Stimulated activated naive CD4-positive, alpha-beta T cell (primary cell): ENCODE data around the gene PCSK7.
"Not testable (repeated sequence)": the region's sequence is repeated elsewhere in the genome, so short reads cannot be mapped to it uniquely, and the experiment has no call there.

Experiments used
- DNase-seq, 6 experiments: peaks; one replicate each; lab custom pipeline; 2025; lab: John Stamatoyannopoulos, UW

The PCSK7 gene

DNA sequence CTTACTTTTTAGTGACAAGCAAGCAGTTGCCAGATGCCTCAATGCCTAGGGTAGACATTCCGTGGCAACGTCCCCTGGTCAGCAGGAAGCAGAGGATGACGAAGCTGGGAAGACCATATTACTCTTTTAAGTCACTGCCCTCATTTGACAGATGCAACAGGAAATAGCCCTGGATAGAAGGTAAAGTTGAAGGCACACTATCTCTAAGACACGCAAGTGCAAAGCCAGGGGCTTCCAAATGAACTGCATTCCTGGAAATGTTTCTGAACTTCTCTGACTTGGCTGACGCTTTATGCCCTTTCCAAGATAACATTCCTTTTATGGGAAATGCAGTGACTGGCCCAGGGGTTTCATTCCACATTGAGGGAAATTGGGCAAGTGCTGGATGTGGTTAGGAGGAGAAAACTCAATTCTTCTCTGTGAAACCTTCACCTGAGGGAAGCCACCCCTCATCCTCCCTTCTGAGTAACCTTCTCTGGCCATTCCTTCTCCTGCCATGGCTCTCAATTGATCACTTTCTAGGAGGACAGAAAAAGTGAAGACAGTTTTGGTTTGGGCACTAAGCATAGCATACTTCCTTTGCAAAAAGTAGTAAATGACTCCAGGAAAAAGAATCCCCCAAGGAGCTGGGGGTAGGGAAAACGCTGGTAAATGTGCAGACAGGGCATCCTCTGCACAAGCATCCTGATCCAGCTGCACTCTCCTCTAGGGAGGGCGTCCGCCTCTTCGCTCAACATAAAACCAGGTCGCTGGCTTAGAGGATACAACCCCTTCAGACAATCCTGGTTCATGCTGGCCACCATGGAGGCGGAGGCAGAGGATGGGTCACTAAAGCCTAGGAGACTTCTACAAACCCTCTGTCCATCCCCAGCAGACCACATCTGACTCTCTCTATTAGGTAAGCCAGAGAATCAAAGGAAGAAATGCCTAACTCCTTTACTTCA, 14.5 kb downstream of the PCSK7 start:
- DNase-seq, result no peak

DNA sequence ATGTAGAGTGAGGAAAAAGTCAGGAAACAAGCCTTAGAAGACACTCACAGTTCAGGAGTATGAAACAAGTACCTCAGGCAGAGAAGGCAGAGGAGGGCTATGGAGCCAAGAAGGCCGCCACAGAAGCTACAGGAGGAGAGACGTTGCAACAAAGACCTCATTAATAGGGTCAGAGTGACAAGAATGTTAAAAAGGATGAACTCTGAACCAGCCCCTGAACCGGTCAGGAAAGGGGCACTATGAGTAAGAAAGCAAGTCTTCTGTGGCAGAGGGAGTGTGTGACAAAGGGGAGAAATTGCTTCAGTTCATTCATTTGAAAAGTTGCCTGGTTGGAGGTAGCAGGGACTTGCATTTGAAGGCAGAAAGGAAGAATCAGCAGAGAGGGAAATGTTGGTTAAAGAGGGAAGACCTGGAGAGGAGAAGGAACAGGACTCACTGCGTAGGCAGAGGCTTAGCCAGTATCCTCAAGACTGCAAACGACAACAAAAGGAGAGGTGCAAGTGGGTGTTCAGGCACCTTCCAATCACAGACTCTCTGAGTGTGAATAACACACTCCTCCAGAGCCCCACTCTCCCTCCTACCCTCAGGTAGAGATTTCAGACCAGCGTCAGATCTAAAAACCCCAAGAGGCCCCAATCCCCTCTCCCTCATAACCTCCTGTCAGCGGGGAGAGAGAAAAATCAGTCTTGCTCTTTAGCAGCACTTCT, 17.3 kb downstream of the PCSK7 start:
- no peak for DNase-seq

DNA sequence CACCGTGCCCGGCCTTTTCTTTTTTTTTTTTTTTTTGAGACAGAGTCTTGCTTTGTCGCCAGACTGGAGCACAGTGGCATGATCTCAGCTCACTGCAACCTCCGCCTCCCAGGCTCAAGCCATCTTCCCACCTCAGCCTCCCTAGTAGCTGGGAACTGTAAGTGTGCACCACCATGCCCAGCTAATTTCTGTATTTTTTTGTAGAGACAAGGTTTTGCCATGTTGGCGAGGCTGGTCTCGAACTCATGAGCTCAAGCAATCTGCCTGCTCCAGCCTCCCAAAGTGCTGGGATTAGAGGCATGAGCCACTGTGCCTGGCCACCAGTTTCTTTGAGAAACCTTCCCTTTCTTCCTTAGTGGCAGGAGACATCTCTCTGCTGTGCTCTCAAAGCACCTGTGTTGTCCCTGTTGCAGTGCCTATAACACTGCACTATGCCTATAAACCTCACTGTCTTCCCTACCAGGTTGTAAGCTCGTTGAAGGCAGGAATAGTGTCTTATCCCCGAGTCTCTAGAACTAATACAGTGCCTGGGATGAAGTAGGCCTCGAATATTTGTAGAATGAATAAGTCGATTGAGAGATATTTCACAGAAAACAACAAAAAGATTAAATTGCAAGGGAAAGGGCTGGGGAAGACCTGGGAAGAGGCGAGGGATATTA, 19.0 kb downstream of the PCSK7 start:
- DNase-seq, result no peak

DNA sequence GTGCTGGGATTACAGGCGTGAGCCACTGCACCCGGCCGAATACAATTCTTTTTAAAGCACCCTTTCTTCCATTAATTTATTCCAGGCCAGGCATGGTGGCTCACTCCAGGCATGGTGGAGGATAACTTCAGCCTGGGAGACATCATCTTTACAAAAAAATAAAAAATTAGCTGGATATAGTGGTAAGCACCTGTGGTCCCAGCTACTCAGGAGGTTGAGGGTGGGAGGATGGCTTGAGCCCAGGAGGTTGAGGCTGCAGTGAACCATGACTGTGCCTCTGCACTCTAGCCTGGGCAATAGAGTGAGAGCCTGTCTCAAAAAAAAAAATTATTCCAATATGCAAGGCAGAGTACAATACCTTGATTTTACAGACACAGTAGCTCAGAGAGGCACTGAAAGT, 21.3 kb downstream of the PCSK7 start:
- no peak for DNase-seq

DNA sequence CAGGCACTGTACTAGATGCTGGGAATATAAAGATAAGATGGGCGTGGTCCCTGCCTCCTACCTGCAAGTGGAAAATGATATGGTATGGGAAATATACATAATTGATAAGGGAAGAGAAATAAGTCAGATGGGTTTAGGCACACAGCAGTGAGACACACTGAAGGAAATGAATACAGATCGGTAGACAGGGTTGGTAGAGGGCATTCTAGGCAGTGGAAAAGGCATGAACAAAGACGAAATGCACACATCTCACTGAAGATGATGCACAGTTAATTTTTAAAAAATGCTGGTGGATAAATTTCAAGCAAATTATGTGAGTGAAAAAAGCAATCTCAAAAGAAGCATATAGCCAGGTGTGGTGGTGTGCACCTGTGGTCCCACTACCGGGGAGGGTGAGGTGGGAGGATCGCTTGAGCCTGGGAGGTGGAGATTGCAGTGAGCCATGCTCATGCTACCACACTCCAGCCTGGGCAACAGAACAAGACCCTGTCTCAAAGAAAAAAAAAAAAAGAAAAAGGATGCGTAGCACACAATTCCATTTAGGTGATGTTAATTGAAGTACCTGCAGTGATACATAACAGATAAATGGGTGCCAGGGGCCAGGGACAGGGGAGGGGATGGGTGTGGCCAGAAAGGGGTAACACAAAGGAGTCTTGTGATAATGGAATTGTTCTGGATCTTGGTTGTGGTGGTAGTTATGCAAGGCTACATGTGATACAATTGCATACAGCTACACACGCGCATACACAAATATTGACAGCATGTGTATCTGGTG, 22.3 kb downstream of the PCSK7 start:
- not testable (repeated sequence) for DNase-seq

DNA sequence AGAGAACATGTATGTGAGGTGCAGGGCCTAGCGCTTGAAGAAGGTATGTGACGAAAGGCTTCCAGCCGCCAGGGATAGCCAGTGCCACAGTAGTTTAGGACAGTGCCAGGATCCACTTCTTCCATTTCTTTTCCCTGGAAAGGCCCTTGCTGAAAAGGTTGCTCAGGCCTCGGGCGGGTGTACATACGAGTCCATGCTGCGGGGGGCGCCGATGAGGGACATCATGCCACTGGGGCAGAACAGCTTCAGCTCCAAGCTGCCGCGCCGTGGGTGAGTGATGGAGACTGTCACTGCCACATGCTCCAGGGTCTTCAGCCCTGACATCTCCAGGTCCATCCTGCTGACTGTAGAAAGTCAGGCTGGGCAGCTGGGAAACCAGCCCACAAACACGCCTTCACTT, 23.2 kb downstream of the PCSK7 start:
- DNase-seq, result not testable (repeated sequence)

DNA sequence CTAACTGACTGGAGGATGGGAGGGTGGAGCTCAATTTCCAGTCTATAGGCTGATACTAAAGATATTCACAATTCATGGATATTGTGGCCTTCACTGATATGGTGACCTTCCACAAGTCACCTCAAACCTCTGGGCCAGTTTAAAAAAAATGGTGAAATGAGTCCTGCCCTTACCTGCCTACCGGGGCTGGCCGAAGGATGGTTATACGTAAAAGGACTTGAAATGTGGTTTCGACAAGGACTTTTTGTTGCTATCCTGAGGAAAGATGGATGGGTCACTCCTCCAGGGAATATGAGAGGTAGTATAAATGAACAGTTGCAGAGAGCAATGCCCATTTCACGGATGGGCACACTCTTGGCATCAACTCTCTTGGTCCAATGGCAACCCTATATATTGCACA, 24.4 kb downstream of the PCSK7 start:
- DNase-seq, result not testable (repeated sequence)

DNA sequence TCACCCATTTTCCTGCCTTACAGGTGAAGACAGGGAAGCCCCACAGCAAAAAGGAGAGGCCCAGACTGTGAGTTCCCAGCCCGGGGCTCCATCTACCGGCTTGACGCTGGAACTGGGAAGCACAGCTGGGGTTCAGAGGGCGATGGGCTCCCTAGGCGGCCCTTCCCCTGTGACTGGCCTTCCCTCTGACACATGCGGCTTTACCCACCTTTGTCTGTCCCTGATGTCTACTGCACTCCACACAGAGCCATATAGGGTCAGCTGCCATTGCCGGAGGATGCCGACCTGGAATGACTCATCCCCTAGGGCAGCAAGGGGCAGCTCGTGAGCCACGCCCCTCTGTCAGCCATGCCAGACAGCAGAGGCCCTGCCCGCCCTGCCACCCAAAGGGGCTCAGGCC, 25.0 kb downstream of the PCSK7 start:
- not testable (repeated sequence) for DNase-seq

DNA sequence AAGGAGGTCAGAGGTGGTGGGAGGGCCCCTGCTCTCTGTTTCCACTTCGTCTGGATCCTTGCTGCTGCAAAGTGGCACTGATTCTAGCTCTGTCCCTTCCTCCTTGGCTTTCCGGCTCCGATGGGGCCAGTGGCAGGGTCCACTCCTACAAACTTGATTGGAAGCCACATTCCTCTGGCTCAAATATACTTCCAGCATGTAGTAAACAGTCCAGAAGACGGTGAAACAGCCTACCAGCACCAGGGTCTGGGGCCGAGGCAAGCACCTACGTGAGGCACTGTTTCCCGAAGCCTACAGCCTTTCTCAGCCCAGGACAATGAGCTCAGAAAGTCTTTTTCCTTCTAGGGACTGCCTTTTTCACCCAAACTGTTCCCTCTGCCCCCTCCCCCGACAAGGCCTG, 25.8 kb downstream of the PCSK7 start:
- DNase-seq, result not testable (repeated sequence)

DNA sequence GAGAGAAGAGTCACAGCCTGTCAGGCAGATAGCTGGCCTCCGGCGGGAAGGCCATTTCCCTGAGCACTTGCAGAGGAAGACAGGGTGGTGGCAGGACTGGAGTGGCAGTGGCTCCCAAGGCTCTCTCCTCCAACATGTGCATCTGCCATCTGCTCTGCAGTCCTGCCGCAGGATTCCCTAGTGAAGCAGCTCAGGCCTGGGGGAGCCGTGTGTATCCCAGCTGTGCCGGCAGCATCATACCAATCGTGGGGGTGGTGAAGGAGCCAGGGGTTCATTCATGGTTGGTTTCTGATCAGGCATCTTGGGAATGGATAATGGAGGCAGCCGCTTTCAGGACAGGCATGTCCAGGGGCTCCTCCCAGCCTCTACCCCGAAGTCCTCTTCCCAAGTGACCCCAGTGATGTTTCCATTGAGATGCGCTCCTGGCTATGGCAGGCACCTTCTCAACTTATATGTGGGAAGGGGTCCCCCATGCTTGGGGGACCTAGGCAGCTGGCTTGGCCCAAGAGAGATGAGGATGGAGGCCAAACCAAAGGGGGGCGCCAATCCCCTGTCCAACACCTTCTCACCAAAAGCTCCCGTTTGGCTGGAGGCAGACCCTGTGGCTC, 26.6 kb downstream of the PCSK7 start:
- DNase-seq, result no peak

DNA sequence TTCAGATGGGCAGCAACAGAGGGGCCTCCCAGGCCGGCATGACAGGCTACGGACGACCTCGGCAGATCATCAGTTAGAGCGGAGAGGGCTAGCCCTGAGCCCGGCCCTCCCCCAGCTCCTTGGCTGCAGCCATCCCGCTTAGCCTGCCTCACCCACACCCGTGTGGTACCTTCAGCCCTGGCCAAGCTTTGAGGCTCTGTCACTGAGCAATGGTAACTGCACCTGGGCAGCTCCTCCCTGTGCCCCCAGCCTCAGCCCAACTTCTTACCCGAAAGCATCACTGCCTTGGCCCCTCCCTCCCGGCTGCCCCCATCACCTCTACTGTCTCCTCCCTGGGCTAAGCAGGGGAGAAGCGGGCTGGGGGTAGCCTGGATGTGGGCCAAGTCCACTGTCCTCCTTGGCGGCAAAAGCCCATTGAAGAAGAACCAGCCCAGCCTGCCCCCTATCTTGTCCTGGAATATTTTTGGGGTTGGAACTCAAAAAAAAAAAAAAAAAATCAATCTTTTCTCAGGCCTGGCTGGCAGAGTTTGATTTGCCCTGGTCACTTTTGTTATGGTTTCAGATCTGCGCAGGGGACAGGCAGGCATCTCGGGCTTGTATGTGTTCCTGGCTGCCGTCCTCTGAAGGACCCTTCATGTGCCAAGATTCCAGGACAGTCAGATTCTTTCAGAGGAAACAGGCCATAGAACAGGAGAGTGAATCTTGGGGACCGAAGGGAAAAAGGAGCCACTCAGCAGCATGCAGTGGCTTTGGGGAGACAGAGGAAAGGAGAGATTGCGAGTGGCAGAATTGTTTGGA, 27.4 kb downstream of the PCSK7 start:
- no peak for DNase-seq

DNA sequence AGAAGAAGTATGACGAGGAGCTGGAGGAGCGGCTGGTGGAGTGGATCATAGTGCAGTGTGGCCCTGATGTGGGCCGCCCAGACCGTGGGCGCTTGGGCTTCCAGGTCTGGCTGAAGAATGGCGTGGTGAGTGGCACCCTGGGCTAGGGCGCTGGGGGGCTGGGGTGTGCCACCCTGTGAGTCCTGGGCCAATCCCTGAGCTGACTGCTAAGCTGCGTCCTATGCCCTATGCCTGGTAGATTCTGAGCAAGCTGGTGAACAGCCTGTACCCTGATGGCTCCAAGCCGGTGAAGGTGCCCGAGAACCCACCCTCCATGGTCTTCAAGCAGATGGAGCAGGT, 28.8 kb downstream of the PCSK7 start:
- no peak for DNase-seq

DNA sequence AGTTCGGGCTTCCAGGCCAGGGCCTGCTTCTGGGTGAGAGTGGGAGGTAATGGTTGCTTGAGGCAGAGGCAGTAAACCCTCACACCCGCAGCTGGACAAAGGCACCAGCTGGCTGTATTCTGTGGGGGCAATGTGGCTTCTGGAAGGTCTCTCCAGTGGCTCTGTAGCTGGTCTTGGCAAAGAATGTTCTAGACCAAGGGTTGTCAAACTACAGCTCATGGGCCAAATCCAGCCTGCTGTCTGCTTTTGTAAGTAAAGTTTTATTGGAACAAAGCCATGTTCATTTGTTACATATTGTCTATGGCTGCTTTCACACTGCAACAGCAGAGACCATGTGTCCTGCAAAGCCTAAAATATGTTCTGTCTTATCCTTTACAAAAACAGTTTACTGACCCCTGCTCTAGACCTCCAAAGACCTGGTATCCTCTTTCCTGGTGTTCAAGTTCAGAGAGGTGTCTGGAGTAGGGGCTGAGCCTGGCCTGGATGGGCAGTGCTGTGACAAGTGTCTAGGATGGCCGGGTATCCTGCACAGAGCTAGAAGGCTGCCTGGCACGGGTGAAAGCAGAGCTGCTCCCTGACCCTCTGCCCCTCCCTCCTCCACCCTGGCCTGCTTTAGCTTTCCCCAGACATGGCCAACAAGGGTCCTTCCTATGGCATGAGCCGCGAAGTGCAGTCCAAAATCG, 29.3 kb downstream of the PCSK7 start:
- DNase-seq, result no peak

DNA sequence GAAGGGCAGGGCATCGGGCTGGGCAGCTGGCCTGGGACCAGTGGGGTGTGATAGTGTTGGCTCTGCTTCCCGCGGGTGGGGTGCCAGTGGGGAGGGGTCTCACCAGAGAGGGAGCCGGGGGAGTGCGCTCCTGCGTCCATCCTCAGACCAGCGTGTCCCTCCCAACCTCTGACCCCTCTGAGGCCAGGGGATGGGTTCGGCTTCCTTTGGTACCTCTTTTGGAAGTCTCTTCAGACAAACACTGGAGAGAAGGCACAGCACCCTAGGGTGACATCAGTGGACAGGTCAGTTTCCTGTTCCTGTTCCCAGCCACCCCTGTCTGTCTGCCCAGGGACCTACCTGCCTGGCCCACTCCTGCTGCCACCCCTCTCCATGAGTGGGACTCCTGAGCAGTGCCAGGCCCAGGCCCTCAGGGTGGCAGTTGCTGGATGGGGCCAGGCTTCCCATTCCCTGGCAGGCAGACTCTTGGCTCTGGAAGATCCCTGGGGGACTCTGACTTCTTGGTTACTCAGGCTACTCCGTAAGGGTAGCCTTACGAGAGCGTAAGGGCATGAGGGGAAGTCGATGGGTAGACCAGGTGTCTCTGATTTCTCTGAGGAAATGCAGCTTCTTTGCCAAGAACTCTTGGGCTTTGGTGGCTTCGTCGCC, 30.1 kb downstream of the PCSK7 start:
- DNase-seq, result no peak

DNA sequence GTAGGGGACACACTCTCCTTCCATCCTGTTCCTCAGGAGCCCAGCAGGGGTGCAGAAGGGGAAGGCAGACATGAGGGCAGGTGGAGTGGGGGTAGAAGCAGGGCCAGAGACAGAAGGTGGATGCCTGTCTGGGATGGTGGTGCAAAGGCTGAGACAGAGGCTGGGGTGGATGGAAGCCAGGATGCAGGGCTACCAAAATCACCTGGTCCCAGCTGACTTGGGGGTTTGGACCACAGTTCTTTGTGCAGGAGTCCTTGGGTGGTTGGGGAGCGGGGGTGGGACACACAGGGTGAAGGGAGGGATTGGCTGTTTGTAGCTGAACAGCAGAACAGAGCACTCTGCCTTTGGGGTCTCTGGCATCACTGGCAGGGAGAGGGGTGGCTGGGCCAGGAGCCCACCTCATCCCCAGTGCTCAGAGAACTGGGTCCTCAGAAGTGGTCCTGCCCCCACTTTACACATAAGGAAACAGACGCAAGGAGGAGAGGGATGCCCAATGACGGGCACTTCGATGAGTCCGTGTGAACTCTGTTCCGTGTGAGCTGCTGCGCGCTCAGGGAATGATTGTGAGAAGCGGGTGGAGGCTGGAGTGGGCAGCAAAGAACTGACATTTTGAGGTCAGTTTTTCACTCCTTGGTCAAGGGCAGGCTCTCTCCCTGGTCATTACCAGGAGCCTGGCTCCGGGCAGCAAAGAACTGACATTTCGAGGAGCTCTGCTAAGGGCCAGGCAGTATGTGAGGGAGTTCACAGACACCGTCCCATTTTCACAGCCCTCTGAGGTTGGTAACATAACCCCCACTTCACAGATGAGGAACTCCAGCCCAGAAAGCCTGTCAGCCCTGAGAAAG, 30.8 kb downstream of the PCSK7 start:
- no peak for DNase-seq

DNA sequence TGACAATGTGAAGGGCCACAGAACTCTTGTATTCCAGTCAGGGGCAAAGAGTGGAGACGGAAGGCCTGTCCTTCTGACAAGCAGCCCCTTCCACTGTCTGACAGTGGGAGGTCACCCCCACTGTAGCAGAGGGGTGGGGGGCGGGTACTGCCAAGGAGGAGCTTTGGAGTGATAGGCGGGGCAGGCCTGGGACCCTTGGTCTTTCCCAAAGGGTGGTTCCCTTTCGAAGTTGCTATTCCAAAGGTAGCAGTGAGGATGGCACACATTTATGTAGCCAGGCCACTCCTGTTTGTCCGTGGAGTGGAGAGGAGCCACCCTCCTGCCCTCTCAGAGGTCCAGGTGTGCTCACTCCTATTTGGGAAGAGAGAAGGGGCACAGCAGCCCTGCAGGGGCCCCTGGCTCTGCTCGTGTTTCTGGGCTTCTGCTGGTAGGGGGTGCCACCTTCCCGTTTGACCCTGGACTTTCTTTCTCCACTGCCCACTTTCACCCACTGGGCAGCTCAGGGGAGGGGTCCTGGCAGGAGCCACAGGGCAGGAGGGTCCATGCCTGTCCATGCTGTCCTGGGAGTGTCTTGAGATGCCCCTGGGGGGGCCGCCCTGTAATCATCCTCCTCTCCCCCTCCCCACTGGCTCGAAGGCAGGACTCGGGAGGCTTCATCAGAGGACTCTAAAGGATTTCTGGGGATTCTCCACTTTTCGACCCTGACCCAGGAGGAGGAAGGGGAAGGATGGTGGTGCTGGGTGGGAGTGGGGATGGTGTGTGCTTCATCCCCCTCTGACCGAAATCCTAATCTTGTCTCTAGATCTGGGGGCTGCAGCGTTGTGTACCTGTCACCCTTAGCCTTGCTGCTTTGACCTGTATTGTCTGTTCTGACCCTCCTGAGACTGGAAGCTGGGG, 31.7 kb downstream of the PCSK7 start:
- no peak for DNase-seq

DNA sequence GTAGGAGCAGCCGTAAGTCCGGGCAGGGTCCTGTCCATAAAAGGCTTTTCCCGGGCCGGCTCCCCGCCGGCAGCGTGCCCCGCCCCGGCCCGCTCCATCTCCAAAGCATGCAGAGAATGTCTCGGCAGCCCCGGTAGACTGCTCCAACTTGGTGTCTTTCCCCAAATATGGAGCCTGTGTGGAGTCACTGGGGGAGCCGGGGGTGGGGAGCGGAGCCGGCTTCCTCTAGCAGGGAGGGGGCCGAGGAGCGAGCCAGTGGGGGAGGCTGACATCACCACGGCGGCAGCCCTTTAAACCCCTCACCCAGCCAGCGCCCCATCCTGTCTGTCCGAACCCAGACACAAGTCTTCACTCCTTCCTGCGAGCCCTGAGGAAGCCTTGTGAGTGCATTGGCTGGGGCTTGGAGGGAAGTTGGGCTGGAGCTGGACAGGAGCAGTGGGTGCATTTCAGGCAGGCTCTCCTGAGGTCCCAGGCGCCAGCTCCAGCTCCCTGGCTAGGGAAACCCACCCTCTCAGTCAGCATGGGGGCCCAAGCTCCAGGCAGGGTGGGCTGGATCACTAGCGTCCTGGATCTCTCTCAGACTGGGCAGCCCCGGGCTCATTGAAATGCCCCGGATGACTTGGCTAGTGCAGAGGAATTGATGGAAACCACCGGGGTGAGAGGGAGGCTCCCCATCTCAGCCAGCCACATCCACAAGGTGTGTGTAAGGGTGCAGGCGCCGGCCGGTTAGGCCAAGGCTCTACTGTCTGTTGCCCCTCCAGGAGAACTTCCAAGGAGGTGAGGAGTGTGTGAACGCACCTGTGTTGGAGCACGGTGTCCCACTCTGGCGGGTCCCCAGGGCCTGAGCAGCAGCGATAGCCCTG, 32.6 kb downstream of the PCSK7 start, which contains the start of gene TAGLN:
TSS of gene TAGLN (plus strand) at position 318 of the 863 bp plus-strand sequence. CDS start 3,644 bp downstream, outside the sequence.
- DNase-seq, result no peak
